ENCODE measurements around the gene C12orf56. TPM values are rescaled to one million over a fixed set of nuclear protein-coding genes. Genes with fewer than 3 reads are reported as not detected.

C12orf56 gene
- total RNA-seq, 4 donors from 2014 or later: not detected

GRCh38 chr12:64403707-64404469 is 13.3 kb upstream of the C12orf56 start, which contains the start of gene XPOT:
TSS of gene XPOT (plus strand) at chr12:64404392. CDS start at chr12:64410036, 5,644 bp downstream.
- no peak for TF ChIP-seq CTCF (IDR thresholded peaks at IDR 0.05; ENCODE audit: low read depth)

GRCh38 chr12:64402181-64402580 is 11.6 kb upstream of the C12orf56 start:
- no peak for TF ChIP-seq CTCF (IDR thresholded peaks at IDR 0.05; ENCODE audit: low read depth)

GRCh38 chr12:64400041-64400440 is 9.5 kb upstream of the C12orf56 start:
- no peak for TF ChIP-seq CTCF (IDR thresholded peaks at IDR 0.05; ENCODE audit: low read depth)

- no peak for TF ChIP-seq CTCF (IDR thresholded peaks at IDR 0.05; ENCODE audit: low read depth)
Observed at GRCh38 chr12:64395739-64396138, 5.2 kb upstream of the C12orf56 start.

- TF ChIP-seq CTCF (IDR thresholded peaks at IDR 0.05; ENCODE audit: low read depth): no peak
Observed at GRCh38 chr12:64392221-64392620, 1.7 kb upstream of the C12orf56 start.

GRCh38 chr12:64389154-64389553 is 1.4 kb downstream of the C12orf56 start:
- TF ChIP-seq CTCF (IDR thresholded peaks at IDR 0.05; ENCODE audit: low read depth): no peak

- no peak for TF ChIP-seq CTCF (IDR thresholded peaks at IDR 0.05; ENCODE audit: low read depth)
Observed at GRCh38 chr12:64387197-64387816, 3.3 kb downstream of the C12orf56 start.

All from subcutaneous adipose tissue (tissue), 4 donors.